ENCODE results near the gene NDUFB7. TPM values are rescaled to one million over a fixed set of nuclear protein-coding genes. Genes with fewer than 3 reads are reported as not detected.

NDUFB7 gene
- total and polyA plus RNA-seq, 7 experiments from 2014 or later, result 50.6 to 210 (median 70.8) TPM

DNA sequence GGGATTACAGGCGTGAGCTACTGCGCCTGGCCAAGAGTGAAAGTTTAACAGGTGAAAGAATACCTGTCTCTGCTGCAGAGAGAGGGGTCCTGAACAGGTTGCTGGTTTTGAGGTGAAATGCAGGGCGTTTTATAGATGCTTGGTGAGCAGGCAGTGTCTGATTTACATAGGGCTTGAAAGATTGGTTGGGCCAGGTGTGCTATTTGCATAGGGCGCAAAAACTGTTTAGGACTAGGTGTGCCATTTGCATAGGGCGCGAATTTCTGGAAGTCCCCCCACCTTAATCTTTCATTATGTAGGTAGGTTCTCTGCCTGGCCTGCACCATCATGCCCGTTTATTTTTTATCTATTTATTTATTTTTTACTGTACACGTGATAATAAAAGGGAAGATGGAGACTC lies 4.5 kb upstream of the NDUFB7 start:
- H3K27me3 Mint-ChIP-seq, result no peaks in the 10 kb centered on the region
- Histone ChIP-seq H3K9me3 (ENCODE audit: control insufficient read depth in 2 of 3, low read length in 3 of 3) (no peaks in the 10 kb centered on the region), H3K4me3 (ENCODE audit: low read length) (no peak overlapping the region), H3K27ac (ENCODE audit: low read depth, low read length) (no peak overlapping the region), H3K27me3 (ENCODE audit: control insufficient read depth in 2 of 2, insufficient read depth in 2 of 2, low read length in 2 of 2) (no peaks in the 10 kb centered on the region), H3K4me1 (ENCODE audit: control insufficient read depth in 2 of 2, insufficient read depth in 2 of 2, low read length in 2 of 2) (peaks cover 4 to 6% of the 10 kb centered on the region in 2 donors), H3K36me3 (ENCODE audit: control insufficient read depth in 2 of 3, insufficient read depth in 3 of 3, low read length in 3 of 3) (peaks cover 0 to 5% (median 0%) of the 10 kb centered on the region in 3 experiments)
- ATAC-seq (no peak), DNase-seq (no peak)
- no peaks in the 10 kb centered on the region for H3K9me3 Mint-ChIP-seq
- intact Hi-C loops (cut with micrococcal nuclease), result no loop called here
- CTCF ChIA-PET, result interaction anchor here (0.6 kb wide), 2 partner anchors 434 to 708 kb away, joined by 3 read pairs; no protein-coding TSS in a partner anchor
- POLR2A ChIA-PET, result interaction anchor here (1.4 kb wide), 1 partner anchor 113 kb away, joined by 3 read pairs; the partner anchor contains the start of gene ZNF333
- no peak overlapping the region for H3K4me3 Mint-ChIP-seq
- H3K36me3 Mint-ChIP-seq, result peaks cover 0 to 1% (median 0%) of the 10 kb centered on the region in 5 donors
- peak overlapping the region in 1 of 9 donors; percentile 32 for H3K27ac Mint-ChIP-seq
- H3K4me1 Mint-ChIP-seq, result peaks cover 5 to 16% (median 14%) of the 10 kb centered on the region in 7 donors

DNA sequence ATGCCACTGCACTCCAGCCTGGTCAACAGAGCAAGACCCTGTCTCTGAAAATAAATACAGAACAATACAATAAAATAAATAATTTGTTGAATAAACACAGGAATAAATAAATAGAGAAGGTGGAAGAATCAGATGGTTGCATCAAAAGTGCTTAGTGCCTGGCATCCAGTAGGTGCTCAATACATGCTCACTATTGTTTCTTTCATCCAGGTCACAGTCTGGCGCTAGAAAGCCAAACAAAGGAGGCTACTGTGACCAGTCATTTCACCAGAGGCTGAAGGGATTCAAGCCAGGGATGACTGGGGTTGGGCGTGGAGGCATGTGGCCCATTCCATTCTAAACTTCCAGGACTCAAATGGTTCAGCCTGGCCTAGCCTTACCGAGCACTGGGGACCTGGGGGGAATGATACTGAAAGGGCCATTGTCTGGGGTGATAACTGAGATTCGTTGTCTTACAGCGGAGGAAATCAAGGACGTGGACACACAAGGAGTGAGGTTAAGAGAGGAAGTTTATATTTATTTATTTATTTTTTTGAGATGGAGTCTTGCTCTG lies 3.6 kb upstream of the NDUFB7 start:
- CTCF ChIA-PET, result interaction anchor here (5.2 kb wide), 1 partner anchor 112 kb away, joined by 60 read pairs; the partner anchor contains the start of gene ZNF333
- Histone ChIP-seq H3K4me1 (ENCODE audit: control insufficient read depth in 2 of 2, insufficient read depth in 2 of 2, low read length in 2 of 2) (peaks cover 13 to 14% of the 10 kb centered on the region in 2 donors), H3K4me3 (ENCODE audit: low read length) (no peak overlapping the region), H3K27ac (ENCODE audit: low read depth, low read length) (no peak overlapping the region), H3K36me3 (ENCODE audit: control insufficient read depth in 2 of 3, insufficient read depth in 3 of 3, low read length in 3 of 3) (peaks cover 0 to 5% (median 0%) of the 10 kb centered on the region in 3 experiments), H3K9me3 (ENCODE audit: control insufficient read depth in 2 of 3, low read length in 3 of 3) (no peaks in the 10 kb centered on the region), H3K27me3 (ENCODE audit: control insufficient read depth in 2 of 2, insufficient read depth in 2 of 2, low read length in 2 of 2) (no peaks in the 10 kb centered on the region)
- Mint-ChIP-seq H3K36me3 (peaks cover 0 to 1% (median 0%) of the 10 kb centered on the region in 5 donors), H3K4me3 (no peak overlapping the region), H3K9me3 (no peaks in the 10 kb centered on the region), H3K4me1 (peaks cover 11 to 23% (median 18%) of the 10 kb centered on the region in 7 donors), H3K27ac (no peak overlapping the region), H3K27me3 (no peaks in the 10 kb centered on the region)
- POLR2A ChIA-PET, result interaction anchor here (0.5 kb wide), 1 partner anchor 24 kb away, joined by 3 read pairs; no protein-coding TSS in a partner anchor
- ATAC-seq, result no peak
- intact Hi-C loops (cut with micrococcal nuclease), result no loop called here
- no peak for DNase-seq

DNA sequence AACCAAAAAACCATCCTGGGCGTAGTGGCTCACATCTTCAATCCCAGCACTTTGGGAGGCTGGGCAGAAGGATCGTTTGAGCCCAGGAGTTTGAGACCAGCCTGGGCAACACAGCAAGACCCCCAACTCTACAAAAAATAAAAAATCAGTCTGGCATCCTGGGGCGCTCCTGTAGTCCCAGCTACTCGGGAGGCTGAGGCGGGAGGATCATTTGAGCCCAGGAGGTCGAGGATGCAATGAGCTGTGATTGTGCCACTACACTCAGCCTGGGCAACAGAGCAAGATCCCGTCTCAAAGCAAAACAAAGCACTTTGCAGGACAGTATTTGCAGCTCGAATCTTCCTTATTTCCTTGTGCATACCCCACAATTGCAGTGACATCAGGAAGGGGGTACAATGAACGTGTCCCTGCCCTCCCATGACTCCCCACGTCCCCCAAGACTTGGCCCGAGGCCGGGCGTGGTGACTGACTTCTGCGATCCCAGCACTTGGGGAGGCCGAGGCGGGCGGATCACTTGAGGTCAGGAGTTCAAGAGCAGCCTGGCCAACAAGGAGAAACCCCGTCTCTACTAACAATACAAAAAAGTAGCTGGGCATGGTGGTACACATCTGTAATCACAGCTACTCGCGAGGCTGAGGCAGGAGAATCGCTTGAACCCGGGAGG lies 870 bp downstream of the NDUFB7 start:
- peak overlapping the region; percentile 92 to 97 (median 96) for H3K4me3 Mint-ChIP-seq
- Histone ChIP-seq H3K36me3 (ENCODE audit: control insufficient read depth in 2 of 3, insufficient read depth in 3 of 3, low read length in 3 of 3) (peaks cover 0 to 24% (median 2%) of the 10 kb centered on the region in 3 experiments), H3K9me3 (ENCODE audit: control insufficient read depth in 2 of 3, low read length in 3 of 3) (no peaks in the 10 kb centered on the region), H3K4me3 (ENCODE audit: low read length) (peak overlapping the region; percentile 99), H3K27ac (ENCODE audit: low read depth, low read length) (peak overlapping the region; percentile 74), H3K4me1 (ENCODE audit: control insufficient read depth in 2 of 2, insufficient read depth in 2 of 2, low read length in 2 of 2) (peaks cover 14% of the 10 kb centered on the region in 2 donors), H3K27me3 (ENCODE audit: control insufficient read depth in 2 of 2, insufficient read depth in 2 of 2, low read length in 2 of 2) (no peaks in the 10 kb centered on the region)
- H3K27me3 Mint-ChIP-seq, result no peaks in the 10 kb centered on the region
- POLR2A ChIA-PET, result interaction anchor here (0.6 to 2.1 kb wide), 7 partner anchors 8 to 1646 kb away, joined by 3 to 11 read pairs (median 4); partner anchors contain the start of gene DNAJB1
- no peak for ATAC-seq
- peaks cover 26 to 56% (median 37%) of the 10 kb centered on the region in 7 donors for H3K4me1 Mint-ChIP-seq
- intact Hi-C loops (cut with micrococcal nuclease), result loop anchor here in 1 of 2 donors (5.0 kb wide), 2 partner anchors 139 to 434 kb away; partner anchors contain the start of genes ASF1B and PKN1
- peaks cover 0 to 7% (median 0%) of the 10 kb centered on the region in 5 donors for H3K36me3 Mint-ChIP-seq
- no peak for DNase-seq
- H3K27ac Mint-ChIP-seq, result peak overlapping the region in 8 of 9 donors; percentile 63 to 94 (median 88)
- CTCF ChIA-PET, result interaction anchor here (0.6 to 5.2 kb wide), 5 partner anchors 14 to 708 kb away, joined by 3 to 60 read pairs (median 4); partner anchors contain the start of gene ZNF333
- no peaks in the 10 kb centered on the region for H3K9me3 Mint-ChIP-seq

DNA sequence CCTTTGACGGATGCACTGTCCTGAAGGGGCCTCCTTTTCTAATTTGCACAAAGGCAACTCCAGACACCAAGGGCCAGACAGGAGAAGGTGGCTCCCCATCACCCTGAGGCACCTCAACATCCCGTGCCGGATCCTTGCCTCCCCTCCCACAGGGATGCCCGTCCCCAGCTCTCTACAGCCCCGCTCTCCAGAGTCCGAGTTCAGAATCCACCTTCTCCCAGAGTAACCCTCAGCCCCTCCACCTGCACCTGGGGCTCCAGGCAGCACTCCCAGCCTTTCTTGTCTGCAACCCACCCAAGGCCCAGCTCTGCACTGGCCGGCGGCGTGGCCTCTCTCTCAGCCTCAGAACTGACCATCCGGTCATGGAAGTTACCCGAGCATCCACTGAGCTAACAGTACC lies 4.8 kb downstream of the NDUFB7 start:
- Mint-ChIP-seq H3K4me3 (no peak overlapping the region), H3K4me1 (peaks cover 17 to 54% (median 35%) of the 10 kb centered on the region in 7 donors), H3K36me3 (peaks cover 0 to 12% (median 0%) of the 10 kb centered on the region in 5 donors), H3K27ac (peak overlapping the region in 4 of 9 donors; percentile 38 to 71 (median 62)), H3K9me3 (no peaks in the 10 kb centered on the region), H3K27me3 (no peaks in the 10 kb centered on the region)
- DNase-seq, result no peak
- H3K36me3 ChIP-seq (ENCODE audit: control insufficient read depth in 2 of 3, insufficient read depth in 3 of 3, low read length in 3 of 3), result peaks cover 0 to 60% (median 8%) of the 10 kb centered on the region in 3 experiments
- H3K27me3 ChIP-seq (ENCODE audit: control insufficient read depth in 2 of 2, insufficient read depth in 2 of 2, low read length in 2 of 2), result no peaks in the 10 kb centered on the region
- no peak overlapping the region for H3K27ac ChIP-seq (ENCODE audit: low read depth, low read length)
- intact Hi-C loops (cut with micrococcal nuclease), result no loop called here
- CTCF ChIA-PET, result interaction anchor here (1.3 kb wide), 1 partner anchor 134 kb away, joined by 4 read pairs; no protein-coding TSS in a partner anchor
- H3K4me3 ChIP-seq (ENCODE audit: low read length), result no peak overlapping the region
- no peak for ATAC-seq
- H3K9me3 ChIP-seq (ENCODE audit: control insufficient read depth in 2 of 3, low read length in 3 of 3), result no peaks in the 10 kb centered on the region
- H3K4me1 ChIP-seq (ENCODE audit: control insufficient read depth in 2 of 2, insufficient read depth in 2 of 2, low read length in 2 of 2), result peaks cover 11% of the 10 kb centered on the region in 2 donors
- POLR2A ChIA-PET, result no interaction called here

DNA sequence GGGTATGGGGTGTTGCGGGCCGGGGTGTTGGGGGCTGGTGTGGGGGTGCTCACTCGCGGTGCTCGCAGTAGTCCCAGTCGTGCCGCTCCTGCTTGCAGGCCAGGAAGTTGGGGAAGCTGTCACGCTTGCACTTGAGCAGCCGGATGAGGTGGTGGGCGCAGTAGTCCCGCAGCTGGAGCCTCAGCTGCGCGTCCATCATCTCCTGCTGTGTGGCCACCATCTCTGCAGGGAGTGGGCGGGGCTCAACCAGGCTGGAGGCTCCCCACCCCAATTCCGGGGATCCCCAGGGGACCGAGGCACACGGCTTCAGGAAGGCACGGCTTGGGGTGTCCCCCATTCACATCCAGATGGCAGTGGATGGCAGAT lies 5.2 kb downstream of the NDUFB7 start:
- no peak for DNase-seq
- Mint-ChIP-seq H3K36me3 (peaks cover 0 to 12% (median 0%) of the 10 kb centered on the region in 5 donors), H3K27me3 (no peaks in the 10 kb centered on the region), H3K9me3 (no peaks in the 10 kb centered on the region), H3K27ac (no peak overlapping the region), H3K4me3 (no peak overlapping the region), H3K4me1 (peaks cover 14 to 54% (median 35%) of the 10 kb centered on the region in 7 donors)
- Histone ChIP-seq H3K4me1 (ENCODE audit: control insufficient read depth in 2 of 2, insufficient read depth in 2 of 2, low read length in 2 of 2) (peaks cover 10 to 11% of the 10 kb centered on the region in 2 donors), H3K9me3 (ENCODE audit: control insufficient read depth in 2 of 3, low read length in 3 of 3) (no peaks in the 10 kb centered on the region), H3K4me3 (ENCODE audit: low read length) (no peak overlapping the region), H3K27me3 (ENCODE audit: control insufficient read depth in 2 of 2, insufficient read depth in 2 of 2, low read length in 2 of 2) (no peaks in the 10 kb centered on the region), H3K27ac (ENCODE audit: low read depth, low read length) (no peak overlapping the region), H3K36me3 (ENCODE audit: control insufficient read depth in 2 of 3, insufficient read depth in 3 of 3, low read length in 3 of 3) (peaks cover 0 to 58% (median 8%) of the 10 kb centered on the region in 3 experiments)
- ChIA-PET CTCF (no interaction called here), POLR2A (no interaction called here)
- ATAC-seq, result no peak
- intact Hi-C loops (cut with micrococcal nuclease), result no loop called here

DNA sequence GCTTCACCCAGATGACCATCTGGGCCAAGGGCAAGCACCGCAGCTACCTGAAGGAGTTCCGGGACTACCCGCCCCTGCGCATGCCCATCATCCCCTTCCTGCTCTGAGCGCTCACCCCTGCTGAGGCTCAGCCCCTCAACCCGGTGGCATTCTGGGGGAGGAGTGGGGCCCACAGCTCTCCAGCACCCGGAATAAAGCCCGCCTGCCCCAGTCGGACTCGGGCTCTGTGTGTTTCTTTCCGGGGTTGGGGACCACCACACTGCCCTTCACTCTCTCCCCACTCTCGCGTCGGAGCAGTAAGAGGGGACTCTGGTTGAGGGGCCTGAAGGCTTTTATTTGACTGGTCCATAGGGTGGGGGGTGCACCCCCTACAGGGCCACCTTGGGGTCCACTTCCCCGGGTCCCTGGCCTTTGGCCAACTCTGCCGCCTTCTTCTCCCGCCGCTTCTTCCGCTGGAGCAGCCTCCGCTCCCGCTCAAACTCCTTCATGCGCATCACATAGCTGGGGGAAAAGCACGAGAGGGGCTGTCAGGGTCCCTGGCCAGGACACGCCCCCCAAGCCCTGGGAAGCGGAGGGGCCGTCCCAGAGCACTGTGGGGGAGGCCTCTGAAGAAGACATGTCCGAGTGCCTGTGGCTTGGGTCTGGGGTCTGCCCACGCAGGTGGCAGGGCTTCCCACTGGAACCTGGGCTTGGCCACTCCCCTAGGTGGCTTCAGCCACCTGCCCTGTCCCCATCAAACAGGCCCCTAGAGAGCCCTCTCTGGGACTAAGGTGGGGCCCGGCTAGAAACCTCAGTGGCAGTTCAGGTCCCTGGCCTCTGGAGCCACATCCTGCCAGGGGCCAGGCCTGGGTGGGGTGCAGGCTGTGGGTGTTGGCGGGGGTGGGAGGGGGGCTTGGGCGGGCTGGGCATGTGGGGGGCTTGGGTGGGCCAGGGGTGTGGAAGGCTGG lies 5.8 kb downstream of the NDUFB7 start:
- Mint-ChIP-seq H3K4me3 (no peak overlapping the region), H3K27me3 (no peaks in the 10 kb centered on the region), H3K36me3 (peaks cover 0 to 11% (median 0%) of the 10 kb centered on the region in 5 donors), H3K4me1 (peaks cover 9 to 51% (median 32%) of the 10 kb centered on the region in 7 donors), H3K27ac (peak overlapping the region in 1 of 9 donors; percentile 48), H3K9me3 (no peaks in the 10 kb centered on the region)
- ATAC-seq, result no peak
- Histone ChIP-seq H3K27ac (ENCODE audit: low read depth, low read length) (no peak overlapping the region), H3K4me1 (ENCODE audit: control insufficient read depth in 2 of 2, insufficient read depth in 2 of 2, low read length in 2 of 2) (peaks cover 5 to 6% of the 10 kb centered on the region in 2 donors), H3K36me3 (ENCODE audit: control insufficient read depth in 2 of 3, insufficient read depth in 3 of 3, low read length in 3 of 3) (peaks cover 0 to 56% (median 8%) of the 10 kb centered on the region in 3 experiments), H3K4me3 (ENCODE audit: low read length) (no peak overlapping the region), H3K9me3 (ENCODE audit: control insufficient read depth in 2 of 3, low read length in 3 of 3) (no peaks in the 10 kb centered on the region), H3K27me3 (ENCODE audit: control insufficient read depth in 2 of 2, insufficient read depth in 2 of 2, low read length in 2 of 2) (no peaks in the 10 kb centered on the region)
- DNase-seq, result no peak
- ChIA-PET POLR2A (no interaction called here), CTCF (no interaction called here)
- intact Hi-C loops (cut with micrococcal nuclease), result no loop called here
